Neural cell (in vitro differentiated cells): ENCODE measurements around the gene CAPN5. TPM values are rescaled to one million over a fixed set of nuclear protein-coding genes. Genes with fewer than 3 reads are reported as not detected.

Source experiments
- H2AFZ ChIP-seq: fragments of 200-600, 300-800 bp; sonication (generic), shearing (Covaris generic); 2 replicates; pipeline ENCODE4 v1.6.0; 2014; ENCODE audit warnings: low read depth, mild to moderate bottlenecking, antibody characterized with exemption, low read length, moderate library complexity
- H3F3A ChIP-seq: fragments of 200-600 bp; shearing (Covaris generic); 2 replicates; pipeline ENCODE4 v1.6.1; 2016; ENCODE audit warnings: mild to moderate bottlenecking, moderate library complexity, mixed read lengths, antibody characterized with exemption, low read length; ENCODE audit not compliant: insufficient read depth, poor library complexity, severe bottlenecking
- H3K27ac ChIP-seq: fragments of 200-600, 300-800 bp; sonication (generic), shearing (Covaris generic); 2 replicates; pipeline ENCODE4 v1.5.1; 2014; ENCODE audit warnings: mild to moderate bottlenecking, low read length, moderate library complexity
- H3K27me3 ChIP-seq: fragments of 300-800, 200-600 bp; sonication (generic), shearing (Covaris generic); 2 replicates; pipeline ENCODE4 v1.6.0; 2014; ENCODE audit warnings: mild to moderate bottlenecking, low read depth, low read length, moderate library complexity; ENCODE audit not compliant: insufficient read depth
- H3K36me3 ChIP-seq: fragments of 300-800, 200-600 bp; sonication (generic), shearing (Covaris generic); 2 replicates; pipeline ENCODE4 v1.5.1; 2014; ENCODE audit warnings: mild to moderate bottlenecking, antibody characterized with exemption, low read length, moderate library complexity; ENCODE audit not compliant: insufficient read depth
- H3K4me2 ChIP-seq: fragments of 300-800, 200-600 bp; sonication (generic), shearing (Covaris generic); 2 replicates; pipeline ENCODE4 v1.6.0; 2014; ENCODE audit warnings: mild to moderate bottlenecking, low read length
- H3K4me3 ChIP-seq: fragments of 300-800, 200-600 bp; sonication (generic), shearing (Covaris generic); 2 replicates; pipeline ENCODE4 v1.5.1; 2014; ENCODE audit warnings: mild to moderate bottlenecking, low read length, moderate library complexity
- H3K79me2 ChIP-seq: fragments of 200-600 bp; shearing (Covaris generic); replicated peaks from 2 replicates; pipeline ENCODE4 v1.6.0; 2014; ENCODE audit warnings: mild to moderate bottlenecking, low read length, moderate library complexity; ENCODE audit not compliant: insufficient read depth
- H3K9ac ChIP-seq: fragments of 300-800, 200-600 bp; sonication (generic), shearing (Covaris generic); 2 replicates; pipeline ENCODE4 v1.6.1; 2016; ENCODE audit warnings: mild to moderate bottlenecking, low read length, mixed read lengths
- H3K9me2 ChIP-seq: fragments of 200-600 bp; shearing (Covaris generic); 2 replicates; pipeline ENCODE4 v1.6.1; 2016; ENCODE audit warnings: mild to moderate bottlenecking, low read length, mixed read lengths; ENCODE audit not compliant: insufficient read depth
- H3K9me3 ChIP-seq: fragments of 200-600, 300-800 bp; sonication (generic), shearing (Covaris generic); 2 replicates; pipeline ENCODE4 v1.6.1; 2016; ENCODE audit warnings: mild to moderate bottlenecking, mixed run types, low read length, moderate library complexity, mixed read lengths
- H4K20me1 ChIP-seq: fragments of 200-600 bp; shearing (Covaris generic); 2 replicates; pipeline ENCODE4 v1.6.1; 2016; ENCODE audit warnings: mild to moderate bottlenecking, mixed run types; ENCODE audit not compliant: insufficient read depth
- EP300 ChIP-seq: fragments of 450-650 bp; conservative IDR thresholded peaks from 2 replicates; pipeline ENCODE4 v1.6.1; 2014; ENCODE audit warnings: antibody characterized with exemption, mild to moderate bottlenecking, moderate library complexity; ENCODE audit not compliant: poor library complexity, severe bottlenecking
- EZH2 ChIP-seq: fragments of 200-600, 300-800 bp; shearing (Covaris generic), sonication (generic); IDR thresholded peaks from 2 replicates; pipeline ENCODE4 v1.6.1; 2014; ENCODE audit warnings: antibody characterized with exemption, low read length, borderline replicate concordance, mild to moderate bottlenecking; ENCODE audit not compliant: insufficient read depth, poor library complexity, severe bottlenecking
- MXI1 ChIP-seq: fragments of 450-650 bp; conservative IDR thresholded peaks from 2 replicates; pipeline ENCODE4 v1.6.1; 2014; ENCODE audit warnings: antibody characterized with exemption, mild to moderate bottlenecking; ENCODE audit not compliant: poor library complexity, severe bottlenecking
- POLR2AphosphoS5 ChIP-seq: IDR thresholded peaks from 2 replicates; pipeline ENCODE4 v1.6.1; 2012
- RAD21 ChIP-seq: fragments of 450-650 bp; conservative IDR thresholded peaks from 2 replicates; pipeline ENCODE4 v1.6.1; 2014; ENCODE audit warnings: antibody characterized with exemption, mild to moderate bottlenecking, moderate library complexity
- REST ChIP-seq: IDR thresholded peaks from 2 replicates; pipeline ENCODE4 v1.6.1; 2012; ENCODE audit warnings: borderline replicate concordance
- SMC3 ChIP-seq: fragments of 450-650 bp; conservative IDR thresholded peaks from 2 replicates; pipeline ENCODE4 v1.6.1; 2014; ENCODE audit warnings: antibody characterized with exemption, mild to moderate bottlenecking, moderate library complexity; ENCODE audit not compliant: poor library complexity
- TAF1 ChIP-seq: IDR thresholded peaks from 2 replicates; pipeline ENCODE4 v1.6.1; 2012; ENCODE audit warnings: low read depth
- polyA plus RNA-seq: library from polyadenylated mRNA; depleted of rRNA; stranded (reverse); fragments of >200 nt; gene quantifications from 2 replicates; pipeline ENCODE4 v1.2.3, GENCODE V29; 2014
- TF ChIP-seq, protein P1 (sequence below): fragments of 450-650 bp; IDR thresholded peaks from 2 replicates; pipeline ENCODE4 v1.5.1; 2014; ENCODE audit warnings: antibody characterized with exemption, mild to moderate bottlenecking, moderate library complexity; ENCODE audit not compliant: poor library complexity, severe bottlenecking

CAPN5 gene
- polyA plus RNA-seq, 1 donor from 2014 or later, result 20.5 TPM

- H3F3A ChIP-seq, result no peaks in the 10 kb centered on the region
- TF ChIP-seq POLR2AphosphoS5 (no peak), MXI1 (no peak), REST (no peak), SMC3 (no peak), RAD21 (no peak), EZH2 (no peak), EP300 (no peak), TAF1 (no peak)
- TF ChIP-seq, protein P1, sequence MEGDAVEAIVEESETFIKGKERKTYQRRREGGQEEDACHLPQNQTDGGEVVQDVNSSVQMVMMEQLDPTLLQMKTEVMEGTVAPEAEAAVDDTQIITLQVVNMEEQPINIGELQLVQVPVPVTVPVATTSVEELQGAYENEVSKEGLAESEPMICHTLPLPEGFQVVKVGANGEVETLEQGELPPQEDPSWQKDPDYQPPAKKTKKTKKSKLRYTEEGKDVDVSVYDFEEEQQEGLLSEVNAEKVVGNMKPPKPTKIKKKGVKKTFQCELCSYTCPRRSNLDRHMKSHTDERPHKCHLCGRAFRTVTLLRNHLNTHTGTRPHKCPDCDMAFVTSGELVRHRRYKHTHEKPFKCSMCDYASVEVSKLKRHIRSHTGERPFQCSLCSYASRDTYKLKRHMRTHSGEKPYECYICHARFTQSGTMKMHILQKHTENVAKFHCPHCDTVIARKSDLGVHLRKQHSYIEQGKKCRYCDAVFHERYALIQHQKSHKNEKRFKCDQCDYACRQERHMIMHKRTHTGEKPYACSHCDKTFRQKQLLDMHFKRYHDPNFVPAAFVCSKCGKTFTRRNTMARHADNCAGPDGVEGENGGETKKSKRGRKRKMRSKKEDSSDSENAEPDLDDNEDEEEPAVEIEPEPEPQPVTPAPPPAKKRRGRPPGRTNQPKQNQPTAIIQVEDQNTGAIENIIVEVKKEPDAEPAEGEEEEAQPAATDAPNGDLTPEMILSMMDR, result no peak
- H3K27me3 ChIP-seq, result peaks cover 18% of the 10 kb centered on the region
- H3K27ac ChIP-seq, result no peak overlapping the region
- no peaks in the 10 kb centered on the region for H3K79me2 ChIP-seq
- no peak overlapping the region for H3K4me2 ChIP-seq
- no peaks in the 10 kb centered on the region for H4K20me1 ChIP-seq
- H3K9me3 ChIP-seq, result no peaks in the 10 kb centered on the region
- no peak overlapping the region for H3K4me3 ChIP-seq
- H3K36me3 ChIP-seq, result no peaks in the 10 kb centered on the region
- no peak overlapping the region for H3K9ac ChIP-seq
- no peaks in the 10 kb centered on the region for H3K9me2 ChIP-seq
- no peak overlapping the region for H2AFZ ChIP-seq
Measured at GRCh38 chr11:77036398-77036797, 30.4 kb upstream of the CAPN5 start.

DNA sequence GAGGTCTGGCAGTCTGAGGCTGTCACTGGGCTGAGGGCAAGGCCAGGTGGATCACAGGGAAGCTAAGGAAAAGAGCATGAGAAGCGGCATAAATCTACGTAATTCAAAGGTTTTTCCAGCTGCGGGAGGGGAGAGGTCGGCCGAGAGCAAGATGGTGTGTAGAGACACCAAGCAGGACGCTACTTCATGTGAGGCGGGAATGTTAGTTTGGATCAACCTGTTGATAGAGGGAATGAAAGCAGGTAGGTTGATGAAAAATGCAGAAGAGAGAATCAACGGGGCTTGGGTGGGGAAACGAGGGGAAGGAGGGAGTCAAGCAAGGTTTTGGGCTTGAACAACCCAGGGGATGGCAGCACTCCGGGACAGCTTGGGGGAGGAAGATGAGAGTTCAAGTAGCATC, 29.7 kb upstream of the CAPN5 start:
- no peaks in the 10 kb centered on the region for H3K9me2 ChIP-seq

More for the DNA sequence above, 29.7 kb upstream of the CAPN5 start:
- H4K20me1 ChIP-seq, result no peaks in the 10 kb centered on the region
- H3K79me2 ChIP-seq, result no peaks in the 10 kb centered on the region
- no peak overlapping the region for H3K4me2 ChIP-seq
- H3K4me3 ChIP-seq, result no peak overlapping the region
- H3F3A ChIP-seq, result no peaks in the 10 kb centered on the region
- no peak overlapping the region for H2AFZ ChIP-seq
- TF ChIP-seq EP300 (no peak), TAF1 (no peak), MXI1 (no peak), EZH2 (no peak), POLR2AphosphoS5 (no peak), RAD21 (no peak), REST (no peak), SMC3 (no peak)
- TF ChIP-seq, protein P1, result no peak
- H3K9me3 ChIP-seq, result no peaks in the 10 kb centered on the region
- no peaks in the 10 kb centered on the region for H3K36me3 ChIP-seq
- no peak overlapping the region for H3K27ac ChIP-seq
- peaks cover 18% of the 10 kb centered on the region for H3K27me3 ChIP-seq
- no peak overlapping the region for H3K9ac ChIP-seq
